Putamen (tissue), 1 donor: Measurements from ENCODE around the gene EFCAB7.

Experiments
- DNase-seq: peaks from one replicate; pipeline ENCODE4 v3.0.0-alpha.2; 2016; ENCODE audit warnings: low spot score

EFCAB7 gene

DNA sequence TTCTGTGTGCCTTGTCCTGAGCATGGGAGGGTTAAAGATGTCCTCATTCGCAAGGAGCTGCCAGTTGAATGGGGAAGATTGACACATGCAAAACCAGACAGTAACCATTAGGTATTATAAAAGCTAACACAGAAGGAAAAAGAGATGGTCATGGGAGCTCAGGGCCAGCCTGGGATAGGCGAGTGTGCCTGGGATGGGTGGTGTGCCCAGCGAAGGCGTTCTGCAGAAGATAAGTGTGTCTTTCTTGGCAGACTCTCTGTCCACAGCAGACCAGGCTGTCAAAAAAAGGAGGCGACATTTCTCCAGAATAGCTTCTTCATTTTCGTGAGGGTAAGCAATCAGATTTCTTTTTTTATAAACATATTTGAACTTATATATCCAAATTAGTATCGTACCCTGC is 84.0 kb downstream of the EFCAB7 start:
- DNase-seq: no peak

DNA sequence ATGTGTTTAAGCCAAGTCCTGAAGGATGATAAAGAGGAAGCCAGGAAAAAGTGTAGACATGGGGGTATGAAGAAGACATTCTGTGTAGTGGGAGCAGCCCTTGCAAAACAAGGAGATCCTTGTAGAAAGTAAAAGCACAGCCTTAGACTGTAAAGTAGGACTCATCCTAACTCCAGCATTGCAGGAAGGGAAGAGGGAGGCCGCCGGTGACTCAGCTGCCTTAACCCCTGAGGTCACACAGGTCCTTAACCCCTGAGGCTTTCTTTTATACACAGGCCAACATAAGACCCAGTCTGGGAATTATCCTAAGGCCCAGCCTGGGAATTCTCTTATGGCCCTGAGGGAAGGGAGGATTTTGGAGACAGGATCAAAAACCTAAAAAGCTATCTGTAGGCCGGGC is 87.9 kb downstream of the EFCAB7 start:
- DNase-seq: no peak

DNA sequence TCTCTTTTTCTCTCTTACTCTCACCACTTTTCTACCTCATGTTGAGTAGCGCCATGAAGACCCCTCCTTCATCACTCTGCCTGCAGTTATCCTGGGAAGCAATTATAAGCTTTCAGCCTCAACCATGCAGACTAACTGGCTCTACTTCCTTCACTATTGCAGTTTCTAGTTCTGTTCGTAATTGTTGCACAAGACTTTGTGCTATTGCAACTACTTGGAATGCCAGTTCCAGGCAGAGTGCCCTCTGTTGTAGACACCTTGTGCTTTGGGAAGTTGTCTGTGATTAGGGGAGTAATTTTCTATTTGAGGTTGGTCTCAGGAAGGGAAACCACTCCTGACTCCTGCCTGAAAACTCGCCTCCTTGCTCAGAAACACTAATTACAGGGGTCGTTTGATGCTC is 89.2 kb downstream of the EFCAB7 start:
- no peak for DNase-seq

DNA sequence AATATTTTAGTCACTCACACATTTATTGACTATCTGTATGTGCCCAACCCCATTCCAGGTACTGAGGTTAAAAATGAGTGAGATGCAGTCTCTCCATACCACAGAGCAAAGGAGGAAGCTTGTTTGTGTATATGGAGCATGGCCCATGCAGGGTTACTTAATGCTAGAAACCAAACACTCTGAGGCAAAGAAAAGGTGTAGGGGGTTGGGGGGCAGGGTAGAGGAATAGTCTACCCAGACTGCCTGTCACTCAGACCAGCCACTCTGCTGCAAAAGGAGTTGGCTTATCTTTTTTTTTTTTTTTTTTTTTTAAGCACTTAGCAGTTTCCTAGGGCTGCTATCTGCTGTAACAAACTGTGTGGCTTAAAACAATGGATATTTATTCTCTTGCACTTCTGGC is 89.6 kb downstream of the EFCAB7 start:
- DNase-seq: no peak

DNA sequence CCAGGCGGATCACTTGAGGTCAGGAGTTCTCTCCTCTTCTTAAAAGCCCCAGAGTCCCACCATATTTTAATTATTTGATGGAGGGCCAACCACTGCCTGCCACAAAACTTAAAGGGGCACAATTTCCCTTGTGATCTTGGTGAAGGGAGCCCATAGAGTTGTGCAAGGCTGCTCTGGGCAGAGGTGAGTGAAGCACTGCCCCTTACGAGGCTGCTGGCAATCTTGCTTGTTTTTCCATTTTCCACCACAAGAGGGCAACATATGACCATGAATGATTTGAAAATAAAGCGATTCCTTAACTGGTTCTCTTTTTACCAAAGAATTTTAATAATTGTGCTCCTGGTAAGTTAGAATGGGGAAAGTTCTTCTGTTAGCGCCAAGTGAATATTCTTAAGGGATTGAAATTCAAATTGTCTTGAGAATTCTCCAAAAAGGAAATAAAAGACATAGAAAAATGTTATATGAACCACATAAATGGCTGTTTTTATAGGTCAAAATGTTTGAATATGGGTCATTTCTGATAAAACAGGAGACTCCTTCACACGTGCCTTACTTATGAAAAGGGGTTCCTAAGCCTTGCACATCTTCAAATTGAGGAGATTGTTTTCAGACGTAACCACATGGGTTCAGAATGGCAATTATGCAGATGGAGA is 92.6 kb downstream of the EFCAB7 start:
- peak; percentile 68 for DNase-seq

DNA sequence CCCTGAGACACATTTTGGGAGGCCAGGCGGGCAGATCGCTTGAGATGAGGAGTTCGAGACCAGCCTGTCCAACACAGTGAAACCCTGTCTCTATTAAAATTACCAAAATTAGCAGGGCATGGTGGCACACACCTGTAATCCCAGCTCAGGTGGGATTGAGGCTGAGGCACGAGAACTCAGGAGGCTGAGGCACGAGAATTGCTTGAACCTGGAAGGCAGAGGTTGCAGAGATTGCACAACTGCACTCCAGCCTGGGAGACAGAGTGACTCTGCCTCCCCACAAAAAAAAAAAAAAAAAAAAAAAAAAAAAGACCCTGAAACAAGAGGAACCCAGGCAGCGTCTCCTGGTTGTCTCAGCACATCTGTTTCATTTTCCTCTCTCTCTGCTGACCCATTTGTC is 94.1 kb downstream of the EFCAB7 start:
- no peak for DNase-seq

DNA sequence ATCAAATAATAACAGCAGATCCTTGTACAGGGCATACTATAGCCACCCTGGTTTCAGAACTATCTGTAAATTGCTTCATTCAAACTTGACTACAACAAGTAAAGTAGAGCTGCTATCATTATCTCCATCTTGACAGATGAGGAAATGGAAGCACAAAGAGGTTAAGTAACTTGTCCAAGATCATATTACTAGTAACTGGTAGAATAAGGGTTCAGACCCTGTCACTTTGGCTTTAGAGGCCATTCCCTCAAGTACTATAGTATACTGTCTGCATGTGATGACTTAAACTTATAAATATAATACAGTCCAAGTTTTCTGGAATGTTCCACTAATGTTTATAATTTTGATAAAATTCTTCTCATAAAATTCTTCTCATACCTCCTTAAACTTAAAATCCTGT is 94.7 kb downstream of the EFCAB7 start:
- DNase-seq: no peak

DNA sequence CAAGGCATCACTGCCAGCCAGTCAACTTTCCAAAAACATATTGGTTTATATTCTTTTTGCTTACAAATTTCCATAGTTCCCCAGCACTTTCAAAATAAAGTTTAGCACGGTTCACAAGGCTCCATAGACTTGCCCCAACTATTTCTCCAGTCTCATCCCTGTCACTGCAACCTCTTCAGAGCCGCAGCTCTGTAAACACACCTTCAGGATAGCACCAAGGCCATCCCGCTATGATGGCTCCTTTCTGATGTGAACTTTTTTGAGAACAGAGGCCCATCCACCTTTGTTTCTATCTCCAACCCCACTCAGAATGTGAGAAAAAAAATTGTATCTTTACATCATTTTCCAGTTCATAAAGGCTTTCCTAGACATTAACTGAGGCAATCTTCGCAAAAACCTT is 96.2 kb downstream of the EFCAB7 start:
- DNase-seq: no peak

DNA sequence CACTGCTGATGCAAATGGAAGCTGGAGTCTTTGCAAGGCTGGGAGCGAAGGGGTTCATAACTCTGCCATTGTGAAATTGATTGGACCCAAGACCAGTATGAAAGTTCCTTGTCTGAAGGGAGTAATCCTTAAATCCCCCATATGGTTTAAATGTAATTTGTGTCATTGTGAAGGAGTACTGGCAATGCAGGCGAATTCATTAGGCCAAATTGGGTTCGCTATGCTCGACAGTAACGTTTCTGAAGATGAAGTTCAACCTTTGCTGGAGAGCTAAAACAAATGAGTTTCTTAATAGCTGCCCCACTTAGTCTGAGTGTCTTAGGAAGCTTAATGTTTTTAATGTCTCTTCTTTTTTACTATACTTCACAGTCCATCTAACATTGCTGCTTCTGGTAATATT is 97.3 kb downstream of the EFCAB7 start:
- DNase-seq: no peak

DNA sequence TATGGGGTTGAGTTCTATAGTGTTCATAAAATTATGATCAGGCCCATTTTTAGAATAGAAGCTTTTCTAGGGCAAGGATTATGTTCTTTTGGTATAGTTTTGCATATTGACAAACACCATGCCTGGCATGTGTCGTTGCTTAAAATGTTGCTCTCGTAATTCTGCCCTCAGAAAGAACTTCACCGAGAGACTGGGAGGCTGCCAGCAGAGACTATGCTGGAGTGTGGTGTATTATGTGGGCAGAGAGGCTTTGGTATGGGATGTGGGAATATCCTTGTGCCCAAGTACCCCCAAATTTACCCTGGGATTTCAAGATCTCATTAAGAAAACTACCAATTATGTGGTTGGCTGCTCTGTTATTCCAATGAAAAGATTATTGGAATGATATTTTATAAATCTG is 97.8 kb downstream of the EFCAB7 start:
- no peak for DNase-seq

DNA sequence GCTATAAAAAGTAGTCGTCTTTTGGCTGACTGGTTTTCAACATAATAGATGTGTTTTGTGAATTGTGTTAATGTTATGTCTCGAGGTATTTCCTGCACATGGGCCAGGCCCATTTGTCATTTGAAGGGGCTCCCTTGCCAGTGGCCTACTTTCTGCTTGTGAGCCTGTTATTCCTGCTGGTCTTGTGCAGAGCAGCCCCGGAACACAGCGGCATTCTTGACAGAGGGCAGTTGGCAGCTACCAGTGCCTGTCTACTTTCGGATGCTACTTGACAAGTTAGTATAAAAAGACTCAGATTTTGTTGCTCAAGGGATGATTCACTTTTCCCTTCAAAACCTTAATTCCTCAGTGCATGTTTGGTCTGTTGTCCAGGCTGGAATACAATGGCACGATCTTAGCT is 98.4 kb downstream of the EFCAB7 start:
- DNase-seq: peak; percentile 47
